AG09309 (cell line): Measurements from ENCODE around the gene RBM20.

Experiments used
- DNase-seq: peaks from one replicate; pipeline ENCODE4 v3.0.0-alpha.2; 2010; ENCODE audit warnings: low read depth
- H3K4me3 ChIP-seq: 2 replicates; pipeline ENCODE4 v1.5.1; 2011; ENCODE audit warnings: mild to moderate bottlenecking, low read depth, low read length, moderate library complexity; ENCODE audit not compliant: control insufficient read depth
- TF ChIP-seq, protein P1 (sequence below): IDR thresholded peaks from 2 replicates; pipeline ENCODE4 v1.5.1; 2011; ENCODE audit warnings: mild to moderate bottlenecking, low read depth, low read length, inconsistent platforms; ENCODE audit not compliant: insufficient read depth, control insufficient read depth; ENCODE audit errors: missing control alignments

The RBM20 gene

DNA sequence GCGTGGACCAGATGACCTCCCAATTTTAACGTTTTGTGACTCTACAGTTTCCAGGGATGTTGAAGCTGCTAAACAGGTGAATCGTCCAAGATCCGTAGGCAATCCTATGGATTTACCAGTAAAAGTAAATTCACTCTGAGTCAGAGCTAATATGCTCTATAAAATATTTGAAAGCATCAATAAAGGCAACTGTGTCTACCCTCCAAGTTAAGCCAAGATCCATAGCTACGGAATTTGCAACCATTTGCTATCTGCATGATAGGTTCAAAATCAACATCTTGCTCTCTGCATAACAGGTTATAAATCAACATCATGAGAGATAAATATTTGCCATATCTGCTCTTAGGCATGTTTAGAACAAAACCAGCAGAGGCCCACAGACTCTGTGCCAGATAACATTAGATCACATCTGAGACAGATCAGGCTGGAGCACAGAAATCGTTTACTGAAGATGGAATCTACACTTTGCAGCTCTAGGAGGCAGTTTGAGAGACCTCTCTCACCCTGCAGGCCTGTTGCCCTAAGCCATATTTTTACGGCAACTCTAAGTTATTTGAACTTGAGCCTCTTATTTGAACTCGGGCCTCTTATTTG is 146.9 kb downstream of the RBM20 start:
- TF ChIP-seq, protein P1, sequence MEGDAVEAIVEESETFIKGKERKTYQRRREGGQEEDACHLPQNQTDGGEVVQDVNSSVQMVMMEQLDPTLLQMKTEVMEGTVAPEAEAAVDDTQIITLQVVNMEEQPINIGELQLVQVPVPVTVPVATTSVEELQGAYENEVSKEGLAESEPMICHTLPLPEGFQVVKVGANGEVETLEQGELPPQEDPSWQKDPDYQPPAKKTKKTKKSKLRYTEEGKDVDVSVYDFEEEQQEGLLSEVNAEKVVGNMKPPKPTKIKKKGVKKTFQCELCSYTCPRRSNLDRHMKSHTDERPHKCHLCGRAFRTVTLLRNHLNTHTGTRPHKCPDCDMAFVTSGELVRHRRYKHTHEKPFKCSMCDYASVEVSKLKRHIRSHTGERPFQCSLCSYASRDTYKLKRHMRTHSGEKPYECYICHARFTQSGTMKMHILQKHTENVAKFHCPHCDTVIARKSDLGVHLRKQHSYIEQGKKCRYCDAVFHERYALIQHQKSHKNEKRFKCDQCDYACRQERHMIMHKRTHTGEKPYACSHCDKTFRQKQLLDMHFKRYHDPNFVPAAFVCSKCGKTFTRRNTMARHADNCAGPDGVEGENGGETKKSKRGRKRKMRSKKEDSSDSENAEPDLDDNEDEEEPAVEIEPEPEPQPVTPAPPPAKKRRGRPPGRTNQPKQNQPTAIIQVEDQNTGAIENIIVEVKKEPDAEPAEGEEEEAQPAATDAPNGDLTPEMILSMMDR: no peak
- no peak for DNase-seq
- H3K4me3 ChIP-seq: no peak overlapping the region

DNA sequence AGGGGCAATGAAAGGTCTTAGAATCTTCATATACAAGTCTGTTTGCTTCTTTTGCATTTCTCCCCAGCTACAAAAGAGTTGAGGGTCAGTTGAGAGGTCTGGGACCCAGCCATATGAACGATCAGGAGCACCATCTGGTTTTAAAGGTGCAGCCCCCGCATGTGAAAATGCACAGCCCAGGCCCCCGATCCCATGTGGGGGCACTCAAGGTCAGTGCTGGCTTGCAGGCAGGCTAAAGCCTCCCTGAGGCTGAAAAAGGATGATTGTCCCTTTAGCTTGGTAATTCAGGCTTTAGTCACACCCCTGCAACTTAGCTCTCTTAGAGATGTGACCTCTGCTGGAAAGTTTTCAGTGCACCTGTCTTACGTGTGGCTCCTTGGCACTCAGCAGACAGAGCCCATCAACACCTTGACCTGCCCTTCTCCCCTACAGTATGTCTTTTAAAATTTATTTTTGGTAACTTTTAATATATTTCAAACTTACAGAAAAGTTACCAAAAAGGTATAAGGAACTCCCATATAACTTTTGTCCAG is 147.5 kb downstream of the RBM20 start:
- no peak for DNase-seq
- TF ChIP-seq, protein P1: no peak
- no peak overlapping the region for H3K4me3 ChIP-seq

DNA sequence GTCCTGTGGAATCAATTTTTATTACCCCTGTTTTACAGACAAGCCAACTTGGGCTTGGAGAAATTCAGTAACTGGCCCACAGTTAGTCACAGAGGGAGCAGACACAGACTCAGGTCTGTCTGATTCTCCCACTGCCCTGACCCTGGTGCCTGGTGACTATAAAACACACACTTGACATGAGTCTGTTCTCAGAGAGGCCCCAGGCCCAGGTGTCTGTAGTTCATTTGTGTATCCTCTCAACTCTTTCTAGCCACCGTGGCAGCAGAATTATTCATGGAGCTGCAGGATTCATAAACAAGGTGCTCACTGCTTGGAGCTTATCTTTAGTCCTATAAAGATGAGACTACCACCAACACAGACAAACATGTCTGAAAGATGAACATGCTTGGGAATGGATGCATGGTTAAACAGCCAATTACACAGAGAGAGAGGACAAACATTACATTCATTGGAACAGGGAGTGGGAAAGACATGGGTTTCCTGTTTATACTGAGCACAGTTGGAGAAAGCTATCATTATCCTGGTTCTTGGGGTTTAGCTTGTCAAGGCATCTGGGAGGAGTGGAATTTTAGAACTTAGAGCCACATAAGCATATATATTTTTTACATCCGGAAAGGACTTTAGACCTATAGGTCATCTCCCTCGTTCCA is 148.5 kb downstream of the RBM20 start:
- no peak overlapping the region for H3K4me3 ChIP-seq
- no peak for DNase-seq
- TF ChIP-seq, protein P1: no peak

DNA sequence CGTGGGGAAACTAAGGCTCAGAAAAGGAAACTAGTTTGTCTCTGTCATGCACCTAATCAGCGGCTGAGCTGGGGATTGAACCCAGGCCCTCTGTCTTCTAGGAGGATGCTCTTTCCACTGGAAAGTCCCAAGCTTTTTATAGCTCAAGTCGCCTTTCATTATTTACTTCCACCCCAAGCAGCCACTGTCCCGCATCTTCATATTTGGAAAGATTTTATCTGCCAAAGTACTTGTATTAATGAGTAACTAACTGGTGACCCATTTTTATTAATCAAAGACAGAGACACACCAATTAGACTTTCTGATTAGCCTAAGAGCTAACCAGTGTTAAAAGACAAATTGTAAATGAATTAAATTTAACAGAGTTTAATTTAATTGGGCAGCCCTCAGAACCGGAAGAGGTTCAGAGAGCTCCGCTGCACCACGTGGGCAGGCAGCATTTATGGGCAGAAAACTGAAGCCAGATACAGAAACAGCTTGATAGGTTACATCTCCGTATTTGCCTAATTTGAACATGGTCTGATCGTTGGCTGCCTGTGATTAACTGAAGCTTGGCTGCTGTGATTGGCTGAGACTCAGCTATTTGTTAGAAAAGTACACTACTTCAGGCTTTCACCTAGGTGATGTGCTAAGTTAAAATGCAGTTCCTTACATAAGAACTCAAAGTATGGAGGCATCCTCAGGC is 149.1 kb downstream of the RBM20 start:
- no peak for DNase-seq
- H3K4me3 ChIP-seq: no peak overlapping the region
- TF ChIP-seq, protein P1: no peak

DNA sequence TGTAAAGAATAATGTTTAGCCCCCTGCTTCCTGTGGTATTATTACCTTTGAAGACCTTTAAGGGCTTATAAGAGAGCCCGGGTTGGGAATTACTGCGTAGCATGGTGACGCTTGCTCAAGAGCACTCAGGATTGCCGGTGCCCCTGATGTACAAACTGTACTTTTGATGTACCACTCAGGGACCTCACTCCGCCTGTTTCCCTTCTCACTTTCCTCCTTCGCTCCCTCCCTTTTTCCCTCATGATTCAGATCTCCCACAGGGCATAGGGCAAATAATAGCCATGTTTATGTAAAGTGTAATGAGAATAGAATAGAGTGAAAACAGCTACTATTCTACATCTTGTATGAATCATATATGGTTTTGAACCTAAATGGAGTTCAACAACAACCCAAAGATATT is 149.8 kb downstream of the RBM20 start:
- no peak overlapping the region for H3K4me3 ChIP-seq
- no peak for DNase-seq

DNA sequence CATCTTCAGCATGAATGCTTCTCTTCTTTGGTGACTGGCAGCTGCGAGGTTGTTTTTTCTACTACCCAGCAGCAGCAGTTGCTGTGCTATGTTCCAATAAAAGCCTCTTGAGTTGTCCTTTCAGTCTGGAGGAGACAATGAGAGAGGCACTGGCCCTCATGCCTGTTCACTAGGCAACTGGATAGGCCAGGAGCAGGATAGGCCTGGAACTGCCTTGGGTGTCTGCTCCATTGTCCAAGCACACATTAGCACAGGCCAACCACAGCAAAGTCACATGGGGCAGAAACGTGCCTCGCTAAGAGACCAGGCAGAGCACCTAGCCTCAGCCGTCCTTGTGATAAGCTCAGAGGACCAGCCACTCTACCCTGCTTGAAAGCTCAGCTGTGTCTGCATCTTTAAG is 150.7 kb downstream of the RBM20 start:
- no peak overlapping the region for H3K4me3 ChIP-seq
- DNase-seq: no peak
- TF ChIP-seq, protein P1: no peak

More for the DNA sequence above, 149.8 kb downstream of the RBM20 start:
- TF ChIP-seq, protein P1: no peak
